GM12801 (cell line): Measurements from ENCODE around the gene ARMC5.

Source experiments
- TF ChIP-seq, protein P1 (sequence below): IDR thresholded peaks from one replicate; pipeline ENCODE4 v1.5.1; 2011; ENCODE audit warnings: control low read depth; ENCODE audit not compliant: insufficient read length; ENCODE audit errors: extremely low read depth

Gene ARMC5

DNA sequence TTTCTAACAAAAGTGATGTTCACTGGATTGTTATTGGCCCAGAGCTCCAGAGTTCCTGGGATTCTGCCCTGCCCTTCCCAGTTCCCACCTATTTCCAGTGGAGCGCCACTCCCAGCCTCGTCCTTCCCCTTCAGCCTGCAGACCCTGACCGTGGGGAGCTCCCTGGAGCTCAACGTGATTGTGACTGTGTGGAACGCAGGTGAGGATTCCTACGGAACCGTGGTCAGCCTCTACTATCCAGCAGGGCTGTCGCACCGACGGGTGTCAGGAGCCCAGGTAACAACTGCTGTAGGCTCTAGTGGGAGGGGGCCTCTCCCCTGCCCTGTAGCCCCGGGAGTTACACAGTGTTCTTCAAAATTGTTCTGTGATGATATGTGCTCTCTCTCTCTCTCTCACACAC, 42.9 kb upstream of the ARMC5 start:
- TF ChIP-seq, protein P1, sequence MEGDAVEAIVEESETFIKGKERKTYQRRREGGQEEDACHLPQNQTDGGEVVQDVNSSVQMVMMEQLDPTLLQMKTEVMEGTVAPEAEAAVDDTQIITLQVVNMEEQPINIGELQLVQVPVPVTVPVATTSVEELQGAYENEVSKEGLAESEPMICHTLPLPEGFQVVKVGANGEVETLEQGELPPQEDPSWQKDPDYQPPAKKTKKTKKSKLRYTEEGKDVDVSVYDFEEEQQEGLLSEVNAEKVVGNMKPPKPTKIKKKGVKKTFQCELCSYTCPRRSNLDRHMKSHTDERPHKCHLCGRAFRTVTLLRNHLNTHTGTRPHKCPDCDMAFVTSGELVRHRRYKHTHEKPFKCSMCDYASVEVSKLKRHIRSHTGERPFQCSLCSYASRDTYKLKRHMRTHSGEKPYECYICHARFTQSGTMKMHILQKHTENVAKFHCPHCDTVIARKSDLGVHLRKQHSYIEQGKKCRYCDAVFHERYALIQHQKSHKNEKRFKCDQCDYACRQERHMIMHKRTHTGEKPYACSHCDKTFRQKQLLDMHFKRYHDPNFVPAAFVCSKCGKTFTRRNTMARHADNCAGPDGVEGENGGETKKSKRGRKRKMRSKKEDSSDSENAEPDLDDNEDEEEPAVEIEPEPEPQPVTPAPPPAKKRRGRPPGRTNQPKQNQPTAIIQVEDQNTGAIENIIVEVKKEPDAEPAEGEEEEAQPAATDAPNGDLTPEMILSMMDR: no peak

DNA sequence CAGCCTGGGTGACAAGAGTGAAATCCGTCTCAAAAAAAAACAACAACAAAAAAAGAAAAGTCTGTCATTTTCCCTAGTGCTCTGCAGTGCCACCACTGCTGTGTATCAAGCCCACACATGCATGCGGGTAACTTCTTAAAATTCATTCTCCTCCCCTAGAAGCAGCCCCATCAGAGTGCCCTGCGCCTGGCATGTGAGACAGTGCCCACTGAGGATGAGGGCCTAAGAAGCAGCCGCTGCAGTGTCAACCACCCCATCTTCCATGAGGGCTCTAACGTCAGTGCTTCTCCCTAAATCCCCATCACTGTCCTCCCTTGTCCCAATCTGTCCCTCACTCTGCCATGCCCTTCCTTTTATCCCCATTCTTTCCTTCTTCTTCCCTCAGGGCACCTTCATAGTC, 41.4 kb upstream of the ARMC5 start:
- TF ChIP-seq, protein P1: no peak

DNA sequence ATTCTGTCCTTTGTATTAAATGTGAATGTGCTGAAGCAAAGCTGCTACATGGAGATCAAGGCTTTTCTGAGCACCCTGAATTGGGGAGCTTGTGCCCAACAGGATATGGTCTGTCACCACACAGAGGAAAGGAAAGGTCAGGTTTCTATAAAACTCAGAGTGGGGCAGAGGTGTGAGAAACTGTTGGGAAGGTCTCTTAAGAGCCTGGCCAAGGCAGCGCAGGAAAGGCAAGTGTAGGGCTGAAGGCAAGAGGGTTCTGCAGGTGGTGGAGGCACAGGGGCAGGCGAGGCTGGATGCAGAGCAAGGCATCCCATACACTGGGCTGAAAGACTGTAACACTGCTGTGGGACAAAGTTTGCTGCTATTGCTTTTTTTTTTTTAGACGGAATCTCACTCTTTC, 39.3 kb upstream of the ARMC5 start:
- TF ChIP-seq, protein P1: no peak

DNA sequence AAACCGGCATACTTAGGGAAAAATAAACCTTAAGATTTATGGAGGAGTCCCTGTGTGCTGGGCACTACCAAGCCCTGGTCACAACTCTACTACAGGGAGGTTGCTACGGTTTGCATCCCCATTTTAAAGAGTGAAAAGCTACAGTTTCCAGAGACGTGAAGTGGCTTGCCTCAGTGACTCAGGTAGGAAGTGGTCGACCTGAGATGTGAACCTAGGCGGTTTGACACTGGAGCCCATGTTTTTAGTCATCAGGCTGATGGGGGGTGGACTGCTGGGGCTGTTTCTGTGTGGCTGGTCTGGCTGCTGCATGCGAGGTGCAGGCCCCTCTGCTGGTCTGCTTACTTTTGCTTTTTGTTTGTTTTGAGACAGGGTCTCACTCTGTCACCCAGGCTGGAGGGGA, 37.7 kb upstream of the ARMC5 start:
- TF ChIP-seq, protein P1: no peak

DNA sequence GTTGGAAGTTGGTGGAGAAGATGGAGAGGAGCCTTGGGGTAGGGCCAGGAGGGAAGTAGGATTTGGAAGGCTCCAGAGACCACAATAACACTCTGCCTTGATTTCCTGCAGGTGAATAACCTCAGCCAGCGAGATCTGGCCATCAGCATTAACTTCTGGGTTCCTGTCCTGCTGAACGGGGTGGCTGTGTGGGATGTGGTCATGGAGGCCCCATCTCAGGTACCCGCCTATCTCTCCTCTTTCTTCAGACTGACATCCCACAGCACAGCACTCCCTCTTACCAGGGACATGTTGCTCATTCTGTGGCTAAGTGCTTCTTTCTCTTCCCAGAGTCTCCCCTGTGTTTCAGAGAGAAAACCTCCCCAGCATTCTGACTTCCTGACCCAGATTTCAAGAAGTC, 36.1 kb upstream of the ARMC5 start:
- TF ChIP-seq, protein P1: no peak

DNA sequence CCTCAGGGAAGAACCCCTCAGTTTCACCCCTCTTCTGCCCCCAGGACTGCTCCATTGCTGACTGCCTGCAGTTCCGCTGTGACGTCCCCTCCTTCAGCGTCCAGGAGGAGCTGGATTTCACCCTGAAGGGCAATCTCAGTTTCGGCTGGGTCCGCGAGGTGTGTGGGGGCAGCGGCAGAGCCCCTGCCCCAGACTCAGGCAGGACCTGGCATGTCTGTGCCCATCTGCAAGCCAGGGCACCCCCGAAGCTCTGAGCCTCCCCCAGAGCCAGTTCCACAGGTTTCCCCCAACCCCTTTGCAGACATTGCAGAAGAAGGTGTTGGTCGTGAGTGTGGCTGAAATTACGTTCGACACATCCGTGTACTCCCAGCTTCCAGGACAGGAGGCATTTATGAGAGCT, 35.5 kb upstream of the ARMC5 start:
- TF ChIP-seq, protein P1: no peak

DNA sequence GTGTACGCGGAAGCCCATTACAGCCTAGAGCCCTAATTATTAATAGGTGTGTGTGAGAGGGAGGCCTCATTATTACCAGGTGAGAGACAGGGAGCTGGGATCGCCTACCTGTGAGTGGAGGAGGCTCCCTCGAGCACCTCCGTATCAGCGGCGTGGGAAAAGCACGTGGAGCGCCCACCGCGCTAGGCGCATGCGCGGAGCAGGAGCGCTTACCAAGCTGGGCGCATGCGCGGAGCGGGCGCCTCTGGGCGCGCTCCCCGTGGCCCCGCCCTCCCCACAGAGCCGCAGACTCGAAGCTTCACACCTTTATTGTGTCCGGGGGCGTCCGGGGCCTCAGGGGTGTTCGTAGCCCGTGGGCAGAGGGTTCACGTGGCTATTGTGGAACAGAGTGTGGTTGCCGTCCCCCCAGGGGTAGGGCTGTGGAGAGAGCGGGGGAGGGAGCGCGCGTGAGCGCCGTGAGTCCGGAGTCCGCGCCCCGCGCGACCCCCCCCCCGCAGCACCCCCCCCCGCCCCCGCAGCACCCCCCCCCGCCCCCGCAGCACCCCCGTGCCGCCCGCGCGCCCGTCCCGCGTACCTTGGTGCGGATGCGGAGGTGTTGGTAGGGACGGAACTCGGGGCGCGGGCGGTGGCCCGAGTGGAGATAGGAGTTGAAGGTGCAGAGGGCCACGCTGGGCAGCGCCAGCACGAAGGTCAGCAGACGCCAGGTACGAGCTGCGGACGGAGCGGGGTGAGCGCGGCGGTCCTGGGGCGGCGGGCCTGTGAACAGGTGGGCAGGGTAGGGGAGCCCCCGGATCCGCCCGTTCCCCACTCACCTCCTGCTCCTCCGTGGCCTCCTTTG, 31.6 kb upstream of the ARMC5 start:
- TF ChIP-seq, protein P1: no peak
